ENCODE data around the gene TMC8.
"Not testable (repeated sequence)": the region's sequence is repeated elsewhere in the genome, so short reads cannot be mapped to it uniquely, and the experiment has no call there.

The TMC8 gene

DNA sequence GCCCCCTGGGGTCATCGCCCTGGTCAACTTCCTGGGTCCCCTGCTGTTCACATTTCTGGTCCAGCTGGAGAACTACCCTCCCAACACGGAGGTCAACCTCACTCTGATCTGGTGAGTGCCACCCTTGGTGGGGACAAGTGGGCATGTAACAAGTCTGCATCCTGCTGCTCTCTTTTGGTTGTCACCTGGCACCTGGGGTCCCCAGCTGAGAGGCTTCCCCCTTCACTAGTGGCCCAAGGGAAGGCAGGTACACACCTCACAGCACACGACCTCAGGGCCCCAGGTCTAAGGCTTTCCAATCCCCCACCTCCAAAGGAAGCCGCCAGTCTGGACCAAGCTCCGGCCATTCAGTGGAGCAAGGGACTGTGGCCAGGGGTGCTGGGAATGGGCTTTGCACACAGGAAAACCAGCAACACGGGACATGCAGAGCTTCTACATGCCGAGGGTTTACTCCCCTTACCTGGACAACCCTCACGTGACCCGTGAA, 4.4 kb downstream of the TMC8 start:
- Histone ChIP-seq H3K4me1 (ENCODE audit: control insufficient read depth, insufficient read depth, low read length) (no peaks in the 10 kb centered on the region), H3K27me3 (ENCODE audit: control insufficient read depth, insufficient read depth, low read length, poor library complexity, severe bottlenecking) (peaks cover 44% of the 10 kb centered on the region), H3K27ac (ENCODE audit: insufficient read depth, low read depth, low read length, poor library complexity, severe bottlenecking) (no peak overlapping the region), H3K9me3 (ENCODE audit: control insufficient read depth, low read length) (no peaks in the 10 kb centered on the region), H3K4me3 (ENCODE audit: insufficient read depth, low read depth, low read length) (no peak overlapping the region), H3K36me3 (ENCODE audit: control insufficient read depth, insufficient read depth, low read length) (no peaks in the 10 kb centered on the region)
- 81 to 82% methylated on average over 9 of the region's 9 CpGs for WGBS, 2 experiments

DNA sequence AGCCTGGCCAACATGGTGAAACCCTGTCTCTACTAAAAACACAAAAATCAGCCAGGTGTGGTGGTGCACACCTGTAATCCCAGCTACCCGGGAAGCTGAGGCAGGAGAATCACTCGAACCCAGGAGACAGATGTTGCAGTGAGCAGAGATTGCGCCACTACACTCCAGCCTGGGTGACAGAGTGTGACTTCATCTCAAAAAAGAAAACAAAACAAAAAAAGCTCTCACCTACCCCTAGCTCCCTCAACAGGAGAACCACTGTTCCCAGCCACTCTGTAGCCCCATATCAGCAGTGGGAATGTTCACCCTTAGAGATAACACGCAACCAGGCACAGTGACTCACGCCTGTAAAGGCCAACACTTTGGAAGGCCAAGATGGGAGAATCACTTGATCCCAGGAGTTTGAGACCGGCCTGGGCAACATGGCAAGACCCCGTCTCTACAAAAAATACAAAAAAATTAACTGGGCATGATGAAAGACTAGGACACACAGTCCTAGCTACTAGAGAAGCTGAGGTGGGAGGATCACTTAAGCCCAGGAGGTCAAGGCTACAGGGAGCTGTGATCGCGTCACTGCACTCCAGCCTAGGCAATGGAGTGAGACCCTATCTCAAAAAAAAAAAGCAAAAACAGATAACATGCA, 5.4 kb downstream of the TMC8 start:
- no peak overlapping the region for H3K27ac ChIP-seq (ENCODE audit: insufficient read depth, low read depth, low read length, poor library complexity, severe bottlenecking)
- H3K4me3 ChIP-seq (ENCODE audit: insufficient read depth, low read depth, low read length): no peak overlapping the region
- H3K9me3 ChIP-seq (ENCODE audit: control insufficient read depth, low read length): no peaks in the 10 kb centered on the region
- H3K4me1 ChIP-seq (ENCODE audit: control insufficient read depth, insufficient read depth, low read length): no peaks in the 10 kb centered on the region
- H3K27me3 ChIP-seq (ENCODE audit: control insufficient read depth, insufficient read depth, low read length, poor library complexity, severe bottlenecking): peaks cover 33% of the 10 kb centered on the region
- 93 to 95% methylated on average over 9 of the region's 9 CpGs for WGBS, 2 experiments
- no peaks in the 10 kb centered on the region for H3K36me3 ChIP-seq (ENCODE audit: control insufficient read depth, insufficient read depth, low read length)

DNA sequence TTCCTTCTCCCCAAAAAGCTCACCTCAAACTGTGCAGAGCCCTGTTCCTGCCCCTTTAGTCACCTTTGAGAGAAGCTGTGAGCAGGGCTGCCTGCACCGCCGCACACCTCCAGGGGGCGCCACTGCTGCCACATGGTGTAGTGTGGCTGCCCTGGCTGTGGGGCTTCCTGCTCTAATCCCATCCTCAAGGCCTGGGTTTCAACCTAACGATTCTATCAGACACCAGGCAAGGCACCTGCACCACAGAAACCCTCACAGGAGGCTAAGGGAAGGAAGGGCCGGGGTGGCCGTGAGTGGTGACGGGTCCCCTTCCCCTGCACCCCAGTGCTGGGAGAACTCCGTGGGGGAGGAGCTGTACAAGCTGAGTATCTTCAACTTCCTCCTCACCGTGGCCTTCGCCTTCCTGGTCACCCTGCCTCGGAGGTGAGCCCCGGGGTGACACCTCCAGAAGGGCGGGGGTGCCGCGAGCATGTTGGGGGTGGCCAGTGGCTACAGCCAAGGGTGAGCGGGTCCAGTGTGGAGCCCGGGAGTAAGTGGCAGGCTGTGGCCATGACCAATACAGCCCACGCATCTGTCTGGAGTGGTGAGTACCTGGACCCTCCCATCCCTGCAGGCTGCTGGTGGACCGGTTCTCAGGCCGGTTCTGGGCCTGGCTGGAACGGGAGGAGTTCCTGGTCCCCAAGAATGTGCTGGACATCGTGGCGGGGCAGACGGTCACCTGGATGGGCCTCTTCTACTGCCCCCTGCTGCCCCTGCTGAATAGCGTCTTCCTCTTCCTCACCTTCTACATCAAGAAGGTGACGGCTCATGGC, 7.0 kb downstream of the TMC8 start:
- no peak overlapping the region for H3K27ac ChIP-seq (ENCODE audit: insufficient read depth, low read depth, low read length, poor library complexity, severe bottlenecking)
- no peaks in the 10 kb centered on the region for H3K9me3 ChIP-seq (ENCODE audit: control insufficient read depth, low read length)
- whole genome bisulfite sequencing, 2 experiments: 81 to 83% methylated on average over 26 of the region's 26 CpGs
- H3K36me3 ChIP-seq (ENCODE audit: control insufficient read depth, insufficient read depth, low read length): no peaks in the 10 kb centered on the region
- H3K4me1 ChIP-seq (ENCODE audit: control insufficient read depth, insufficient read depth, low read length): no peaks in the 10 kb centered on the region
- H3K27me3 ChIP-seq (ENCODE audit: control insufficient read depth, insufficient read depth, low read length, poor library complexity, severe bottlenecking): peaks cover 17% of the 10 kb centered on the region
- no peak overlapping the region for H3K4me3 ChIP-seq (ENCODE audit: insufficient read depth, low read depth, low read length)

DNA sequence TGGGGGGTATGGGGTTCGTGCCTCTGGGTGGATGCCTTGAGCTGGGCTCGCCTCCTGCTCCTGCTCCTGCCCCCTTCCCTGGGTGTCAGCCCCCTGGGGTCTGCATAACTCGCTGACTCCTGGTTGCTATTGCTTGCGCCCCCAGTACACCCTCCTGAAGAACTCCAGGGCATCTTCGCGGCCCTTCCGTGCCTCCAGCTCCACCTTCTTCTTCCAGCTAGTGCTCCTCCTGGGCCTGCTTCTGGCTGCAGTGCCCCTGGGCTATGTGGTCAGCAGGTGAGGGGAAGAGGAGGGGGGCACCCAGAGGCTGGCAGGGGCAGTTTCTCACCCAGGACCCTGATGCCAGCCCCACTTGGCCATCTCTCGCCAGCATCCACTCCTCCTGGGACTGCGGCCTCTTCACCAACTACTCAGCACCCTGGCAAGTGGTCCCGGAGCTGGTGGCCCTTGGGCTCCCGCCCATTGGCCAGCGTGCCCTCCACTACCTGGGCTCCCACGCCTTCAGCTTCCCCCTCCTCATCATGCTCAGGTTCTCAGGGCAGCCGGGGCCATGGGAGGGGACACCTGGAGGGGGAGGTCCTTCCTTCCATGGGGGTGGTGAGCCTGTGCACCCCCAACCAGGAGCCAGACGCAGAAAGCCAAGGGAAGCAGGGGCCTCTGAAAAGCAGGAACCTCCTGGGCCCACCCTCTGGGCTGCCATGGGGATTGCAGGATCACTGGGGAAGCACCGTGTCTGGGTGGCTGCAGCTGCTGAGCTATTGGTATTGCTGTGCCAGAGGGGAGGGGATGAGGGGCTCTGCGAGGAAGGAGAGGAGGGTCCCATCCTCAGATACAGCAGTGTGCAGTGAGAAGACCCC, 7.9 kb downstream of the TMC8 start:
- peaks cover 9% of the 10 kb centered on the region for H3K27me3 ChIP-seq (ENCODE audit: control insufficient read depth, insufficient read depth, low read length, poor library complexity, severe bottlenecking)
- H3K27ac ChIP-seq (ENCODE audit: insufficient read depth, low read depth, low read length, poor library complexity, severe bottlenecking): no peak overlapping the region
- H3K36me3 ChIP-seq (ENCODE audit: control insufficient read depth, insufficient read depth, low read length): no peaks in the 10 kb centered on the region
- 81 to 86% methylated on average over 16 to 17 of the region's 17 CpGs for WGBS, 2 experiments
- H3K4me3 ChIP-seq (ENCODE audit: insufficient read depth, low read depth, low read length): no peak overlapping the region
- H3K9me3 ChIP-seq (ENCODE audit: control insufficient read depth, low read length): no peaks in the 10 kb centered on the region
- no peaks in the 10 kb centered on the region for H3K4me1 ChIP-seq (ENCODE audit: control insufficient read depth, insufficient read depth, low read length)

DNA sequence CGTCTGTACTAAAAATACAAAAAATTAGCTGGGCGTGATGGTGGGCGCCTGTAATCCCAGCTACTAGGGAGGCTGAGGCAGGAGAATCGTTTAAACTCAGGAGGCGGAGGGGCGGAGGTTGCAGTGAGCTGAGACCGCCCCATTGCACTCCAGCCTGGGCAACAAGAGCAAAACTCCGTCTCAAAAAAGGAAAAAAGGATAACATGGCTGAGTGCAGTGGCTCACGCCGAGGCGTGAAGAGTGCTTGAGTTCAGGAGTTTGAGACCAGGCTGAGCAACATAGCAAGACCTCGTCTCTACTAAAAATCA, 9.2 kb downstream of the TMC8 start:
- not testable (repeated sequence) for H3K27me3 ChIP-seq (ENCODE audit: control insufficient read depth, insufficient read depth, low read length, poor library complexity, severe bottlenecking); H3K9me3 ChIP-seq (ENCODE audit: control insufficient read depth, low read length); H3K27ac ChIP-seq (ENCODE audit: insufficient read depth, low read depth, low read length, poor library complexity, severe bottlenecking); H3K4me3 ChIP-seq (ENCODE audit: insufficient read depth, low read depth, low read length); H3K36me3 ChIP-seq (ENCODE audit: control insufficient read depth, insufficient read depth, low read length); H3K4me1 ChIP-seq (ENCODE audit: control insufficient read depth, insufficient read depth, low read length)
- 92% methylated on average over 12 of the region's 12 CpGs for WGBS, 2 experiments

DNA sequence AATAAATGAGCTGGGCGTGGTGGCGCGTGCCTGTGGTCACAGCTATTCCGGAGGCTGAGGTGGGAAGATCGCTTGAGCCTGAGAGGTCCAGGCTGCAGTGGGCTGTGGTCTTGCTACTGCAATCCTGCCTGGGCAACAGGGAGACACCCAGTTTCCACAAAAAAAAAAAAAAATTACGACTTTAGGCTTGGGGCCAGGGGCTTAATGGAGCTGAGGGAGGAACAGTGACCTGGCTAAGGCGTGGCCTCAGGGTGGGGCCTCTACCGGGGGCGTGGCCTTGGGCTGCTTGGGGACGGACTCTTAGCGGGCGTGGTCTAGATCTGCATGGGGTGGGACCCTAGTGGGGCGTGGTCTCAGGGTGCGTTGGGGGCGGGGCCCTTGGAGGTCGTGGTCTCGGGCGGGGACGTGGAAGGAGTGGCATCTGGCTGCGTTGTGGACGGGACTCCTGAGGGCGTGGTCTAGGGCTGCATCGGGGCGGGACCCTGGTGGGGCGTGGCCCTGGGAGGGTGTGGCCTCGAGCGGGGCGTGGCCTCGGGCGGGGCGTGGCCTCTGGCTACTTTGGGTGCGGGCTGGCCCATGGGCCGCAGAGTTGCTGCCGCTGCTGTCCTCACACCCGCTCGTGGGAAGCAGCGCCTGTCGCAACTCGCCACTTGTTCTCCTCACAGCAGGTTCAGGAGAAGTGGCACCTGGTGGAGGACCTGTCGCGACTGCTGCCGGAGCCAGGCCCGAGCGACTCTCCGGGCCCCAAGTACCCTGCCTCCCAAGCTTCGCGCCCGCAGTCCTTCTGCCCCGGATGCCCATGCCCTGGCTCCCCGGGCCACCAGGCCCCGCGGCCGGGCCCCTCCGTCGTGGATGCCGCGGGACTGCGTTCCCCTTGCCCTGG, 9.8 kb downstream of the TMC8 start:
- H3K4me1 ChIP-seq (ENCODE audit: control insufficient read depth, insufficient read depth, low read length): no peaks in the 10 kb centered on the region
- H3K4me3 ChIP-seq (ENCODE audit: insufficient read depth, low read depth, low read length): no peak overlapping the region
- no peaks in the 10 kb centered on the region for H3K9me3 ChIP-seq (ENCODE audit: control insufficient read depth, low read length)
- no peak overlapping the region for H3K27ac ChIP-seq (ENCODE audit: insufficient read depth, low read depth, low read length, poor library complexity, severe bottlenecking)
- H3K27me3 ChIP-seq (ENCODE audit: control insufficient read depth, insufficient read depth, low read length, poor library complexity, severe bottlenecking): no peaks in the 10 kb centered on the region
- 43 to 44% methylated on average over 58 of the region's 58 CpGs for WGBS, 2 experiments
- no peaks in the 10 kb centered on the region for H3K36me3 ChIP-seq (ENCODE audit: control insufficient read depth, insufficient read depth, low read length)

DNA sequence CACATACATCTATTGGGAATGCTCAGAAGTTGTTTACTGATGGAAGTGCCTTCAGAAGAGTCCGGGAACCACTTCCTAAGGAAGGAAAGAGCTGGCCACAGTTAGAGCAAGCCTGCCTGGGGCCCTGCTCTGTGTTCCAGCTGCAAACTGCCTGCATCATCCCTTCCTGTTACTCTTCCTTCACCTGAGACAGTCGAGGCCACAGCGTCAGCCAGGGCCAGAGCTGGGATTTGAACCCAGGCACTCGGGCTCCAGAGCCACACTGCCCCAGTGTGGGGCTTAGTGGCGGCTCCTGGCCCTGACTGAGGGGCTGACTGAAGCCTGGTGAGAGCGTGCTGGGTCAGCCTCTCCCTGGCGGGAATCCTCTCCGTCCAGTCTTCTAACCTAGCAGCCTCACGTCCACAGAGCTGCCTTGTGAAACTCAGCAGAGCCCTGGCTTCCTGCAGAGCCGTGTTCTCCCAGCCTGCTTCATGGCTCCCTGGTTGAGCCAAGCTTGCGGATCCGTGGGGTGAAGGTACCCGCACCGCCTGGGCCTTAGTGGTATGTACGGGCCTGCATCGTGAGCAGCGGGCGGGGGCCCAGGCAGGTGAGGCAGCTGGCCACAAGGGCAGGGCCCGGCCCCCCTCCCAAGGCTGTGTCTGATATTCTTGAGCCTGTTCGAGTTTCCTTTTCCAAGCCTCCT, 11.0 kb downstream of the TMC8 start:
- H3K4me3 ChIP-seq (ENCODE audit: insufficient read depth, low read depth, low read length): no peak overlapping the region
- 90 to 91% methylated on average over 20 of the region's 20 CpGs for WGBS, 2 experiments
- no peaks in the 10 kb centered on the region for H3K4me1 ChIP-seq (ENCODE audit: control insufficient read depth, insufficient read depth, low read length)
- no peaks in the 10 kb centered on the region for H3K9me3 ChIP-seq (ENCODE audit: control insufficient read depth, low read length)
- no peaks in the 10 kb centered on the region for H3K36me3 ChIP-seq (ENCODE audit: control insufficient read depth, insufficient read depth, low read length)
- no peak overlapping the region for H3K27ac ChIP-seq (ENCODE audit: insufficient read depth, low read depth, low read length, poor library complexity, severe bottlenecking)
- no peaks in the 10 kb centered on the region for H3K27me3 ChIP-seq (ENCODE audit: control insufficient read depth, insufficient read depth, low read length, poor library complexity, severe bottlenecking)

DNA sequence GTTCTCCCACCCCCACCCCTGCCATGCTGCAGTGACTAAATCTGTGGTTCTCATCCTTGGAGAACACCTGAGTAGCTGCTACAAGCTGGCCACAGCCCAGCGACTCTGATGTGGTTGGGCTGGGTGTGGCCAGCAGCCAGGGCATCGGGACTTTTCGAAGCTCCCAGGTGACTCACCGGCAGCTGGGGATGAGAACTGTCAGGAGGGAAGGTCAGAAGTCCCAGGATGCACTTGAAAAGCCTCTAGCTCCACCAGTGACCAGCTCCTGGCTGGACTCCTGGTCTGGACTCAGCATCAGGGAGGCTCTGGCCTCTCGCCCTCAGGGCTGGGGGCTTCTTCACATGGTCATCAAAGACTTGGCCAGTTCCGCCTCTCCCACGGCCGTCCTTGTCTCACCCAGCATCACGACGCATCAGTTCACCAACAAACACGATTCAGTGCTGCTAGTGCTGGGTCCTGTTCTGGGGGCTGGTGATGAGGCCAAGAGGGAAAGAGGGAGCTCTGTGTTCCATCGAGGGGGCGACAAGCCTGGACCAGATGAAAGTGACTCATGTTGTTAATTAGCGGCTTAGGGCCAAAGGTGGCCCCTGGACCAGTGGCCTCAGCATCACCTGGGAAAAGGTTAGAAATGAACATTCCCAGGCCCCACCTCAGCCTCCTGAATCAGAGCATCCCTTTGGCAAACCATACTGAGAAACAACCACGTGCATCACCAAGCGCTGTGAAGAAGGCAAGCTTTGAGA, 11.7 kb downstream of the TMC8 start:
- Histone ChIP-seq H3K9me3 (ENCODE audit: control insufficient read depth, low read length) (no peaks in the 10 kb centered on the region), H3K27me3 (ENCODE audit: control insufficient read depth, insufficient read depth, low read length, poor library complexity, severe bottlenecking) (no peaks in the 10 kb centered on the region), H3K27ac (ENCODE audit: insufficient read depth, low read depth, low read length, poor library complexity, severe bottlenecking) (no peak overlapping the region), H3K36me3 (ENCODE audit: control insufficient read depth, insufficient read depth, low read length) (no peaks in the 10 kb centered on the region), H3K4me3 (ENCODE audit: insufficient read depth, low read depth, low read length) (no peak overlapping the region), H3K4me1 (ENCODE audit: control insufficient read depth, insufficient read depth, low read length) (no peaks in the 10 kb centered on the region)
- WGBS, 2 experiments: 91 to 92% methylated on average over 16 of the region's 16 CpGs

All from ectodermal cell (in vitro differentiated cells).